Measurements from ENCODE around the gene RAB8A.

GRCh38 chr19:16136185-16136999 lies 24.7 kb downstream of the RAB8A start:
- TF ChIP-seq CTCF (IDR thresholded peaks at IDR 0.05), result no peak
- TF ChIP-seq EZH2 (IDR thresholded peaks at IDR 0.05), result no peak
- no peak for TF ChIP-seq EZH2phosphoT487 (IDR thresholded peaks at IDR 0.05)
